HepG2 (cell line): ENCODE data around the gene PREP. TPM values are rescaled to one million over a fixed set of nuclear protein-coding genes. Genes with fewer than 3 reads are reported as not detected.
"Not testable (repeated sequence)": the region's sequence is repeated elsewhere in the genome, so short reads cannot be mapped to it uniquely, and the experiment has no call there.

ENCODE experiments used
- ATAC-seq: fragments of 200-7000 bp; cut with Tn5 transposase; 3 replicates; pipeline ENCODE4 v1.9.1; 2020; ENCODE audit warnings: mild to moderate bottlenecking, moderate library complexity
- BruUV-seq: library from RNA; stranded (reverse); fragments of 400-500 nt; replicated peaks from 2 replicates; lab custom pipeline; 2021; lab: Mats Ljungman, UMichigan
- CTCF ChIA-PET: fragments of 300-600 bp; formaldehyde crosslinking; extraction: SDS; loops from one replicate; lab custom pipeline; 2021; ENCODE audit warnings: low total read pairs, inconsistent platforms, low intra/inter-chr PET ratio; lab: Yijun Ruan, JAX
- POLR2A ChIA-PET: fragments of 350-600 bp; sonication (Branson Sonifier 250); formaldehyde crosslinking; loops from one replicate; lab custom pipeline; 2020; ENCODE audit warnings: antibody characterized with exemption, inconsistent platforms; lab: Yijun Ruan, JAX
- DNase-seq: peaks from one replicate; pipeline ENCODE4 v3.0.0-alpha.2; 2015; ENCODE audit warnings: low spot score
- FAIRE-seq: peaks from 3 replicates; lab custom pipeline; 2011; peaks lifted over from hg19 to GRCh38; lab: Jason Lieb, UNC
- H2AFZ ChIP-seq: one replicate; pipeline ENCODE4 v1.6.1; 2011; ENCODE audit warnings: low read length, inconsistent platforms
- H3K27ac ChIP-seq: fragments of 300-600 bp; 3 replicates; pipeline ENCODE4 v1.8.0; 2011; ENCODE audit warnings: mixed run types, mild to moderate bottlenecking, mixed read lengths, low read length, inconsistent platforms; ENCODE audit not compliant: insufficient read depth; ENCODE audit errors: extremely low read length
- H3K27me3 ChIP-seq, 2 experiments: fragments of 200-600 bp in 1 of 2; 2 replicates in 1 of 2; 3 replicates in 1 of 2; pipeline versions ENCODE4 v1.6.0 to v1.8.0; 2011; ENCODE audit warnings: low read length in 2 of 2, mild to moderate bottlenecking in 2 of 2, moderate library complexity in 2 of 2, inconsistent platforms in 1 of 2; ENCODE audit not compliant: insufficient read depth in 2 of 2, control insufficient read depth in 1 of 2
- H3K36me3 ChIP-seq, 2 experiments: fragments of 200-600 bp in 1 of 2; replicated peaks in 1 of 2; 2 replicates in 1 of 2; 3 replicates in 1 of 2; pipeline versions ENCODE4 v1.5.1 to v1.8.0; 2011; ENCODE audit warnings: low read length in 2 of 2, inconsistent platforms in 1 of 2; ENCODE audit not compliant: insufficient read depth in 2 of 2, control insufficient read depth in 1 of 2
- H3K4me1 ChIP-seq: 2 replicates; pipeline ENCODE4 v1.5.1; 2012; ENCODE audit warnings: low read length, inconsistent platforms; ENCODE audit not compliant: insufficient read depth
- H3K4me2 ChIP-seq: 2 replicates; pipeline ENCODE4 v1.6.0; 2011; ENCODE audit warnings: low read depth, low read length, inconsistent platforms
- H3K4me3 ChIP-seq, 3 experiments: fragments of 200-600 bp in 1 of 3; sonication (generic), shearing (Covaris generic) in 1 of 3; replicated peaks in 1 of 3; 2 replicates each; pipeline ENCODE4 v1.5.1; 2011 to 2016; ENCODE audit warnings: low read length in 3 of 3, inconsistent platforms in 2 of 3, low read depth in 2 of 3, mild to moderate bottlenecking in 2 of 3, control low read depth in 1 of 3, mixed read lengths in 1 of 3; ENCODE audit not compliant: insufficient read depth in 1 of 3
- H3K79me2 ChIP-seq: one replicate; pipeline ENCODE4 v1.6.1; 2011; ENCODE audit warnings: low read length, inconsistent platforms; ENCODE audit not compliant: insufficient read depth
- H3K9ac ChIP-seq: 2 replicates; pipeline ENCODE4 v1.6.0; 2011; ENCODE audit warnings: mild to moderate bottlenecking, low read depth, low read length, inconsistent platforms; ENCODE audit not compliant: insufficient read depth
- H3K9me3 ChIP-seq: 2 replicates; pipeline ENCODE4 v1.5.1; 2012; ENCODE audit warnings: mild to moderate bottlenecking, low read length
- H4K20me1 ChIP-seq: 2 replicates; pipeline ENCODE4 v1.6.0; 2011; ENCODE audit warnings: inconsistent platforms, mild to moderate bottlenecking, low read length, moderate library complexity; ENCODE audit not compliant: insufficient read depth
- BCL3 ChIP-seq: sonication (generic); formaldehyde crosslinking; IDR thresholded peaks from 2 replicates; pipeline ENCODE4 v1.5.1; 2020; ENCODE audit warnings: mild to moderate bottlenecking, missing genetic modification reagents, moderate library complexity
- CEBPG ChIP-seq: IDR thresholded peaks from 2 replicates; pipeline ENCODE4 v1.6.1; 2016
- E2F1 ChIP-seq: sonication (generic); formaldehyde crosslinking; IDR thresholded peaks from 2 replicates; pipeline ENCODE4 v1.5.0; 2020; ENCODE audit warnings: missing genetic modification reagents
- HINFP ChIP-seq: sonication (generic); formaldehyde crosslinking; IDR thresholded peaks from 2 replicates; pipeline ENCODE4 v1.4.0; 2020; ENCODE audit warnings: low read depth, mild to moderate bottlenecking, missing genetic modification reagents
- PRDM15 ChIP-seq: sonication (generic); formaldehyde crosslinking; IDR thresholded peaks from 2 replicates; pipeline ENCODE4 v1.4.0; 2020; ENCODE audit warnings: missing genetic modification reagents
- RXRA ChIP-seq: sonication (generic); formaldehyde crosslinking; IDR thresholded peaks from 2 replicates; pipeline ENCODE4 v1.5.1; 2020; ENCODE audit warnings: missing genetic modification reagents
- TP53 ChIP-seq: sonication (generic); formaldehyde crosslinking; conservative IDR thresholded peaks from 2 replicates; pipeline ENCODE4 v1.4.0; 2020; ENCODE audit warnings: missing genetic modification reagents
- YY1 ChIP-seq: IDR thresholded peaks from 2 replicates; pipeline ENCODE4 v1.6.1; 2011; ENCODE audit warnings: low read length, low read depth, moderate library complexity, mild to moderate bottlenecking; ENCODE audit not compliant: insufficient read depth, insufficient replicate concordance
- ZBTB7B ChIP-seq: sonication (generic); formaldehyde crosslinking; IDR thresholded peaks from 2 replicates; pipeline ENCODE4 v1.4.0; 2020; ENCODE audit warnings: missing genetic modification reagents
- ZNF672 ChIP-seq: sonication (generic); formaldehyde crosslinking; IDR thresholded peaks from 2 replicates; pipeline ENCODE4 v1.8.1; 2022; ENCODE audit warnings: missing genetic modification reagents
- WGBS: methylation state at CpG from one replicate; pipeline ENCODE4 v1.1.6; 2017; ENCODE audit warnings: low lambda C conversion rate; 5-methylcytosine and 5-hydroxymethylcytosine counted together
- in situ Hi-C: cut with HindIII; loops from 2 replicates; pipeline ENCODE4 v1.10.0; 2017; ENCODE audit warnings: low pct_unique_long_range_greater_than_20kb; ENCODE audit not compliant: extremely low pct_ligation_motif_present
- intact Hi-C: fragments of 100-400 bp; cut with micrococcal nuclease; formaldehyde crosslinking; loops from one replicate; pipeline ENCODE4 v1.10.0; 2022; ENCODE audit not compliant: unreplicated experiment
- polyA plus RNA-seq, 8 experiments: library from polyadenylated mRNA; depleted of rRNA in 3 of 8; stranded (reverse) in 7 of 8; unstranded in 1 of 8; fragments of >200 nt; fragmentation: Illumina TruSeq in 4 of 8; extraction: Trizol in 4 of 8; gene quantifications; 2 replicates each; pipeline versions ENCODE4 v1.2.1 to v1.2.3, GENCODE V29; 2011 to 2016; ENCODE audit warnings: low read depth in 4 of 8, missing spikeins in 1 of 8, mixed read lengths in 1 of 8; ENCODE audit not compliant: insufficient read depth in 1 of 8
- total RNA-seq, 5 experiments: library from RNA; depleted of rRNA; stranded (reverse); fragments of >200 nt; fragmentation: Illumina TruSeq; extraction: Trizol; gene quantifications; 2 replicates each; pipeline ENCODE4 v1.2.3, GENCODE V29; 2016; ENCODE audit warnings: low read depth in 1 of 5

Gene PREP
- total and polyA plus RNA-seq, 2 of the 13 experiments (the other 11 are each of a cell fraction or from before 2014, with no cell fraction given) = 12.6 to 15.9 TPM

- BruUV-seq, H3K4me1 ChIP-seq, CTCF ChIA-PET, H3K4me3 ChIP-seq, ATAC-seq, H3K27me3 ChIP-seq, H4K20me1 ChIP-seq, in situ Hi-C loops, H2AFZ ChIP-seq, H3K9ac ChIP-seq, H3K4me2 ChIP-seq, FAIRE-seq, H3K27ac ChIP-seq, H3K36me3 ChIP-seq, H3K79me2 ChIP-seq, DNase-seq, H3K9me3 ChIP-seq, POLR2A ChIA-PET, intact Hi-C loops: not testable (repeated sequence)
- 98% methylated on average over 21 of the region's 21 CpGs for WGBS
Observed at GRCh38 chr6:105338350-105338983, 64.4 kb downstream of the PREP start.

- CTCF ChIA-PET = no interaction called here
- no TSS peak for BruUV-seq
- intact Hi-C loops = no loop called here
- Histone ChIP-seq H3K9ac (no peak overlapping the region), H3K9me3 (no peaks in the 10 kb centered on the region), H3K27ac (no peak overlapping the region), H4K20me1 (no peaks in the 10 kb centered on the region), H3K4me2 (no peak overlapping the region), H3K27me3 (no peaks in the 10 kb centered on the region), H2AFZ (no peak overlapping the region), H3K4me3 (no peak overlapping the region), H3K4me1 (no peaks in the 10 kb centered on the region), H3K36me3 (peaks cover 4 to 21% of the 10 kb centered on the region in 2 experiments; a peak in 4 of 5 replicates), H3K79me2 (no peaks in the 10 kb centered on the region)
- in situ Hi-C loops = no loop called here
- DNase-seq (no peak), FAIRE-seq (no peak), ATAC-seq (no peak)
- WGBS = 93% methylated on average over 2 of the region's 2 CpGs
- POLR2A ChIA-PET = no interaction called here
- TF ChIP-seq CEBPG (no peak), E2F1 (CRISPR knock-in tag) (no peak), ZBTB7B (no peak), PRDM15 (CRISPR knock-in tag) (no peak), TP53 (CRISPR knock-in tag) (no peak), YY1 (no peak), HINFP (CRISPR knock-in tag) (no peak), ZNF672 (CRISPR knock-in tag) (no peak), RXRA (no peak), BCL3 (CRISPR knock-in tag) (no peak)
Observed at GRCh38 chr6:105336986-105337385, 65.9 kb downstream of the PREP start.
